T-helper 17 cell (primary cell): ENCODE data around the gene DUS3L. TPM values are rescaled to one million over a fixed set of nuclear protein-coding genes. Genes with fewer than 3 reads are reported as not detected.

Experiments used
- ATAC-seq: fragments of 150-1000 bp; cut with Tn5 transposase; 2 replicates; pipeline ENCODE4 v1.10.0; 2021; ENCODE audit warnings: mild to moderate bottlenecking, moderate library complexity
- DNase-seq, 3 donors: peaks; one replicate each; pipeline versions ENCODE4 v3.0.0 to v3.0.0-alpha.2; 2020 to 2021
- H3K9me3 ChIP-seq: one replicate; pipeline ENCODE4 v1.7.0; 2013; ENCODE audit warnings: low read length, mild to moderate bottlenecking; ENCODE audit not compliant: control insufficient read depth, poor library complexity, severe bottlenecking
- H3K27ac Mint-ChIP-seq: one replicate; pipeline ENCODE4 v1.8.0; 2022; ENCODE audit warnings: mild to moderate bottlenecking, moderate library complexity, mixed read lengths
- H3K27me3 Mint-ChIP-seq: one replicate; pipeline ENCODE4 v1.8.0; 2022; ENCODE audit warnings: mixed read lengths
- H3K36me3 Mint-ChIP-seq: one replicate; pipeline ENCODE4 v1.8.0; 2022; ENCODE audit warnings: low read depth, mixed read lengths
- H3K4me1 Mint-ChIP-seq: one replicate; pipeline ENCODE4 v1.8.0; 2022; ENCODE audit warnings: mild to moderate bottlenecking, mixed read lengths
- H3K4me3 Mint-ChIP-seq: one replicate; pipeline ENCODE4 v1.8.0; 2022; ENCODE audit warnings: mild to moderate bottlenecking, moderate library complexity, mixed read lengths
- total RNA-seq, 4 donors: library from RNA in 2 of 4; stranded (reverse) in 2 of 4; gene quantifications; one replicate each; pipeline ENCODE4 v1.2.3 and lab custom pipeline; 2022 to 2026

The DUS3L gene
- total RNA-seq, 2 donors from 2014 or later, result 128 to 131 TPM

DNA sequence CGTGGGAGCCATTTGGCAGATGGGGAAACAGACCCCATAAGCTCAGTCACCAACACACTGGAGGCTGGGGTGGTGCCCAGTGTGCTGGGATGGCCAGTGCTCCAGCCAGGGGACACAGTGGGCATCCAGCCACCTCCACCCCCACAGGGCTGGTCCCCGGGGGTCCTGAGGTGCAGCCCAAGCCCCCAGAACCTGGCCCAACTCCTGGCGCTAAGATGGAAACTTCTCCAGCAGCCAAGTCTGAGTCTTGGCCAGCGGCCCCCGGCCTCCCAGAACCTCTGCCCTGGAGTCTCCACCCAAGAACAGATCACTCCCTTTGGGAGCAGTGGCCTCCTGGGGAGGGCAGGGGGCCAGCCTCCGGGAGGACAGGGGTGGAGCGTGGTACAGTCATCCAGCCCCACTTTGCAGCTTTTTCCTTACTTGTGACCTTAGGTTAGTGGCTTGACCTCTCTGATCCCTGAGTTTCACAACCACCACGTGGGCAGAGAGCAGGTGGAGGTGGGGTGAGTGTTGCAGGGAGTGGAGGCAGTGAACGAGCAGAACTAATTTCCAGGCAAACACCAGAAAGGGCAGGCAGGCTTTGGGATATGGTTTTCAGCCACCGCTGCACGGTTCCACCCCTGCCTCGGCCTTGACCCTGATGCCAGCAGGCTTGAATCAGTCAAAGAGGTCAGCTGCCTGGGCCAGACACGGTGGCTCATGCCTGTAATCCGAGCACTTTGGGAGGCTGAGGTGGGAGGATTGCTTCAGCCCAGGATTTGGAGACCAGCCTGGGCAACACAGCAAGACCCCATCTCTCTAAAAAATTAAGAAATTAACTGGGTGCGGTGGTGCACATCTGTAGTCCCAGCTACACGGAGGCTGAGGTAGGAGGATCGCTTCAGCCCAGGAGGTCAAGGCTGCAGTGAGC is 9.7 kb upstream of the DUS3L start:
- ATAC-seq (no peak), DNase-seq (no peak)
- no peaks in the 10 kb centered on the region for H3K9me3 ChIP-seq
- Mint-ChIP-seq H3K27me3 (peaks cover 17% of the 10 kb centered on the region), H3K36me3 (peaks cover 2% of the 10 kb centered on the region), H3K4me1 (peaks cover 12% of the 10 kb centered on the region), H3K27ac (no peak overlapping the region), H3K4me3 (no peak overlapping the region)

DNA sequence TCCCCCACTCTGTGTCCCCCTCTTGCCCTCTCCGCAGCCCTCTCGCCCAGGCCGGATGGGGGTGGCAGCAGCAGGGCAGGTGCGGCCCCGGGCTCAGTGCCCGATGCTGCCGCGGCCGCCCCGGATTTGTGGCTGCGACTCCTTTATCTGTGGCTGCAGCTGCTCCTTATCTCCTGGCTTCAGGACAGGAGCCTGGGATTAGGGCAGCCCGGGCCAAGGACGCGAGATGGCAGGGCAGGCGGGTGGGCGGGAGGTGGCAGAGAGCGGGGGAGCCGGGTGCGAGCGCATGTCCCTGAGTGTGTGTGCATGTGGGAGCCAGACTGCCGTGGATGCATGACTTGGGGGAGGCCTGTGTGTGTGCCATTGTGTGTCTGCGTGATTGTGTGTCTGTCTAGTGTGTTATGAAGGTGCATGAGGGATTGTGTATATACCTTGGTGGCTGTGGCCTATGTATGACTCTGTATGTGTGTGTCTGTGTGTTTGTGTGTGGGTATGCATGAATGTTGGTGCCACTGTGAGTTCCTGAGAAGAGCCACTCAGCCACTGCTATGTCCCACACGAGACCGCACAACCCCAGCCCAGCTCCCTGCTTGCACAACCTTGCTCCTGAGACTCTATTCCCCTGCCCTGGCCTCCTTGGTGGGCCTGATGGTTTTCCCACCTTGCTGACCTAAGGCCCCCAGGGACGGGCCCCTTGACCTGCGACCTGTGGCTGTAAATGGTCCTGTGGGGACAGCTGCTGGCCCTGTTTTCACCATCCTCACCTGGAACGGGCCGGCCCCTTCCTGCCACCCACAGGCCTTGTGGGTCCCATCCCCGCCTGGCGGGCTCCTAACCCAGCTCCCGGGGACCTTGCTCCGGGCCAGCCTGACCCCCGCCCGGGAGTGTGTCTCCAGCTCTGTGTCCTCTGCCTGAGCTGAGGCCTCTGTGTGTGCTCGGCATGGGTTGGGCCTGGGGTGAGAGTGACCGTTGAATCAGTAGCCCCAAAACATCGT is 8.6 kb upstream of the DUS3L start:
- H3K36me3 Mint-ChIP-seq, result peaks cover 2% of the 10 kb centered on the region
- no peak overlapping the region for H3K27ac Mint-ChIP-seq
- ATAC-seq (no peak), DNase-seq (no peak)
- peaks cover 17% of the 10 kb centered on the region for H3K27me3 Mint-ChIP-seq
- H3K4me3 Mint-ChIP-seq, result no peak overlapping the region
- no peaks in the 10 kb centered on the region for H3K9me3 ChIP-seq
- peaks cover 12% of the 10 kb centered on the region for H3K4me1 Mint-ChIP-seq

DNA sequence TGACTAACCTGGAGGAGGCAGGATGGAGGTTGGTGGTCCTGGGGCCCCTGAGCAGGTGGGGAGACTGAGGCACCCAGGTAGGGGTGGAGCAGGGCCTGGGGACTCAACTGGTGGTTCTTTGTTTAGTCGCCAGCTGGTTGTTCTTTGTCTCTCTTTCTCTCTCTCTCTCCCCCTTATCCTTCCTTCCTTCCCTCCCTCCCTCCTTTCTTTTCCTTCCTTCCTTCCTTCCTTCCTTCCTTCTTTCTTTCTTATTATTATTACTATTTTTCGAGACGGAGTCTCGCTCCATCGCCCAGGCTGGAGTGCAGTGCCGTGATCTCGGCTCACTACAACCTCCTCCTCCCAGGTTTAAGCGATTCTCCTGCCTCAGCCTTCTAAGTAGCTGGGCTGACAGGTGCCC is 7.3 kb upstream of the DUS3L start:
- H3K36me3 Mint-ChIP-seq, result peaks cover 2% of the 10 kb centered on the region
- H3K9me3 ChIP-seq, result no peaks in the 10 kb centered on the region
- H3K27ac Mint-ChIP-seq, result no peak overlapping the region
- DNase-seq (no peak), ATAC-seq (no peak)
- peaks cover 17% of the 10 kb centered on the region for H3K27me3 Mint-ChIP-seq
- peaks cover 7% of the 10 kb centered on the region for H3K4me1 Mint-ChIP-seq
- H3K4me3 Mint-ChIP-seq, result no peak overlapping the region

DNA sequence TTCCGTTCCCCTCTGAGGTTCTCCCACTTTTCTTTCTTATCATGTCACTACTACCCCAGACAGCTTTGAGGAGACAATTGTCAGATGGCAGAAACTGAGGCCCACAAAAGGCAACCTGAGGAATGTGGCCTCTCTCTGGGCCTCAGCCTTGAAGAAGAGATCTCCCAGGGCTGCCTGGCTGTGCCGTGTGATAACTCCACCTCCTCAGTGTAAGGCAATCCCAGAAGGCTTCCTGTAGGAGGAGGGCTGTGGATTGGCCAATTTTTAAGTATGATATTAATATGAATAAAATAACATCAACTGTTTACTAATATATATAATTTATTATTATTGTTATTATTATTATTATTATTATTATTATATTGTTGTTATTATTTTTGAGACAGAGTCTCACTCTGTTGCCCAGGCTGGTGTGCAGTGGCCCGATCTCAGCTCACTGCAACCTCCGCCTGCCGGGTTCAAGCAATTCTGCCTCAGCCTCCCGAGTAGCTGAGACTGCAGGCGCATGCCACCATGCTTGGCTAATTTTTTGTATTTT is 4.5 kb upstream of the DUS3L start:
- no peak for ATAC-seq
- no peaks in the 10 kb centered on the region for H3K9me3 ChIP-seq
- peaks cover 5% of the 10 kb centered on the region for H3K27me3 Mint-ChIP-seq
- no peak for DNase-seq
- no peak overlapping the region for H3K27ac Mint-ChIP-seq
- H3K36me3 Mint-ChIP-seq, result peaks cover 2% of the 10 kb centered on the region
- H3K4me1 Mint-ChIP-seq, result peaks cover 3% of the 10 kb centered on the region
- H3K4me3 Mint-ChIP-seq, result no peak overlapping the region

DNA sequence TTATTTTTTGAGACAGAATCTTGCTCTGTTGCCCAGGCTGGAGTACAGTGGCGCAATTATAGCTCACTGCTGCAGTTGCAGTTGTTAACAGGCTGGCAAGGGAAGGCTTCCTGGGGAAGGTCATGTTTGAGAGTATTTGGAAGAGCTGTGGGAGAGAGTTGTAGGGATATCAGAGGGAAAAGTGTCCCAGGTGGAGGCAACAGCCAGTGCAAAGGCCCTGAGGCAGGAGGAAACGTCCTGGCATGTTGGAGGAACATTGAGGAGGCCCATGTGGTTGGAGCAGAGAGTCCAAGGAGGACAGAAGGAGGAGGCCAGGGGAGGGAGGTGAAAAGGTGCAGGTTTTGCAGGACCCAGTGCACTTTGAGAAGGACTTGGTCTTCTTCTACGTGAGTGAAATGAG is 2.2 kb upstream of the DUS3L start:
- Mint-ChIP-seq H3K36me3 (peaks cover 7% of the 10 kb centered on the region), H3K27ac (no peak overlapping the region), H3K4me1 (peaks cover 10% of the 10 kb centered on the region), H3K27me3 (no peaks in the 10 kb centered on the region), H3K4me3 (no peak overlapping the region)
- no peak for DNase-seq
- H3K9me3 ChIP-seq, result no peaks in the 10 kb centered on the region
- no peak for ATAC-seq

DNA sequence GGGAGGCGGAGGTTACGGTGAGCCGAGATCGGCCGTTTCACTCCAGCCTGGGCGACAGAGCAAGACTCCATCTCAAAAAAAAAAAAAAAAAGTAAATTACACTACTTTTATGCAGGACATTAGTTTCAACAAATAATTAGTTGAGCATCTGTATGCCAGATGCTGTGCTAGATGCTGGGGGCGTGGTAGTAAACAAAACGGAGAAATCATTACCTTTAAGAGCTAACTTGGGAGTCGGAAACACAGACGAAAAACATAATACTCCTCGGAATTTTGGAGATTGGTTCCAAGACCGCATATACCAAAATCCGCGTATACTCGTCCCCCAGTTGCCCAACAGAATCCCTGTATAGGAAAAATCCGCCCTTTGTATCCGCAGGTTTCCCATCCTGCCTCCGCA is 1.3 kb upstream of the DUS3L start:
- Mint-ChIP-seq H3K27me3 (no peaks in the 10 kb centered on the region), H3K27ac (no peak overlapping the region), H3K4me1 (peaks cover 10% of the 10 kb centered on the region), H3K4me3 (no peak overlapping the region), H3K36me3 (peaks cover 7% of the 10 kb centered on the region)
- no peaks in the 10 kb centered on the region for H3K9me3 ChIP-seq
- DNase-seq (no peak), ATAC-seq (no peak)

DNA sequence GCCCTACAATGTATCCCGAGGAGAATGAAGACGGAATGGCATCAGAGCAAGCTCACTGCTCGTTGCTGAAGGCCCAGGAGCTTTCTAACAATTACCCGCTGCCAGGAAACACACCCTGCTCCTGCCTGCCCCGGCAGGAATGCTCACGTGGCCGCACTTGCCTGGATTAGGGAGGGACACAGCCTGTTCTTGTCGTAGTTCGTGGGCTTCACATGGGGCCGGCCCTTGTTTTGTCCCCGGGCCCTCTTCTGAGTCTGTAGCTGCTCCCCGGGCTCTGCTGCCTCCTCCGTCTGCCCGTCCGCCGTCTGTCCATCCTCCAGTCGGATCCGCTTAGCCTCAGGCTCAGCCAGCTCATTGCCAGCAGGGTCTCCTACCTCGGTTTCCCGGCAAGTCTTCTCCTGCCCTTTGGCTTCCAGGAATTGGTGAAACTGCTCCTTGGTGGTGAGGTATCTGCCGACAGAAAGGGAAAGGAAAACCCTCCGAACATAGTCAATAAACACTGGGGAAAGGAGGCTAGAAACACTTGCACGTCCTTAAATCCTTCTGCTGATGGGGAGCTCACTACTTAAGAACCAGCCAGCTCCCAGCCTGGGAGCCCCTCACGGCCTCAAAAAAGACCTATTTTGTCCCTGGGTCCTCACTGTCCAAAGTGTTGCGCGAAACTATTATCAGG is 941 bp downstream of the DUS3L start:
- Mint-ChIP-seq H3K27me3 (no peaks in the 10 kb centered on the region), H3K27ac (peak overlapping the region; percentile 95), H3K4me1 (peaks cover 10% of the 10 kb centered on the region), H3K36me3 (peaks cover 11% of the 10 kb centered on the region), H3K4me3 (peak overlapping the region; percentile 93)
- DNase-seq (no peak), ATAC-seq (no peak)
- H3K9me3 ChIP-seq, result no peaks in the 10 kb centered on the region

DNA sequence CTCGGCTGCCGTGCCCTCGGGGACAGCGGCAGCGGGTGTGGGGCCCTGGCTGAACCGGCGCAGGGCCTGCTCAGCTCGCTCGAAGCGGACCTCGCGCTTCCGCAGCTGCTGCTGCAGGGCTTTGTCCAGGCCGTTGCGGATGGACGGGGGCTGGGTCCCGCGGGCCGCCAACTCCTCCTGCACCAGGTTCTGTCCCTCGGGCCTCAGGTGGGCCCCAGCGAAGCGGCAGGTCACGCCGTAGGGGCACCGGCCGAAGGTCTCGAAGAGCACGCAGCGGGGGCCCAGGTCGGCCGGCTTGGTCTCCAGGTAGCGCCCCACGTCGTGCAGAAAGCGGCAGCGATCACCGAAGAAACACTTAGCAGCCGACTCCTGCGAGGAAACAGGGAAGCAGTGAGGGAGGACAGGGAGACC is 1.6 kb downstream of the DUS3L start:
- Mint-ChIP-seq H3K27me3 (no peaks in the 10 kb centered on the region), H3K36me3 (peaks cover 11% of the 10 kb centered on the region), H3K27ac (peak overlapping the region; percentile 95), H3K4me1 (peaks cover 10% of the 10 kb centered on the region), H3K4me3 (no peak overlapping the region)
- DNase-seq (no peak), ATAC-seq (no peak)
- H3K9me3 ChIP-seq, result no peaks in the 10 kb centered on the region

DNA sequence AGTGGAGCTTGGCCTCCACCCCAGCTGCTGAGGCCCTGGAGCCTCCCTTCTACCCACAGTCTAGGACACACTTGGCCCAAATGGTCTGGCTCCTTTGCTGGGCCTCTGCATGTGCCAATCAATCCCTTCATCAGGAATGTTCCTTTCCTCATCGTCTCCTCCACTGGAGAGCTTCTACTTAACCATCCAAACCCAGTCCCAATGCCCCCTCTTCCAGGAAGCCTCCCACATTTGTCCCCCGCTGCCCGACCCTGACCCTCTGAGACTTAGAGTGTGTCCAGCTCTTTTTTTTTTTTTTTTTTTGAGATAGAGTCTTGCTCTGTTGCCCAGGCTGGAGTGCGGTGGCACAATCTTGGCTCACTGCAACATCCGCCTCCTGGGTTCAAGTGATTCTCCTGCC is 2.5 kb downstream of the DUS3L start:
- H3K9me3 ChIP-seq, result no peaks in the 10 kb centered on the region
- no peaks in the 10 kb centered on the region for H3K27me3 Mint-ChIP-seq
- H3K27ac Mint-ChIP-seq, result no peak overlapping the region
- DNase-seq (no peak), ATAC-seq (no peak)
- H3K4me1 Mint-ChIP-seq, result peaks cover 10% of the 10 kb centered on the region
- peaks cover 11% of the 10 kb centered on the region for H3K36me3 Mint-ChIP-seq
- H3K4me3 Mint-ChIP-seq, result peak overlapping the region; percentile 39

DNA sequence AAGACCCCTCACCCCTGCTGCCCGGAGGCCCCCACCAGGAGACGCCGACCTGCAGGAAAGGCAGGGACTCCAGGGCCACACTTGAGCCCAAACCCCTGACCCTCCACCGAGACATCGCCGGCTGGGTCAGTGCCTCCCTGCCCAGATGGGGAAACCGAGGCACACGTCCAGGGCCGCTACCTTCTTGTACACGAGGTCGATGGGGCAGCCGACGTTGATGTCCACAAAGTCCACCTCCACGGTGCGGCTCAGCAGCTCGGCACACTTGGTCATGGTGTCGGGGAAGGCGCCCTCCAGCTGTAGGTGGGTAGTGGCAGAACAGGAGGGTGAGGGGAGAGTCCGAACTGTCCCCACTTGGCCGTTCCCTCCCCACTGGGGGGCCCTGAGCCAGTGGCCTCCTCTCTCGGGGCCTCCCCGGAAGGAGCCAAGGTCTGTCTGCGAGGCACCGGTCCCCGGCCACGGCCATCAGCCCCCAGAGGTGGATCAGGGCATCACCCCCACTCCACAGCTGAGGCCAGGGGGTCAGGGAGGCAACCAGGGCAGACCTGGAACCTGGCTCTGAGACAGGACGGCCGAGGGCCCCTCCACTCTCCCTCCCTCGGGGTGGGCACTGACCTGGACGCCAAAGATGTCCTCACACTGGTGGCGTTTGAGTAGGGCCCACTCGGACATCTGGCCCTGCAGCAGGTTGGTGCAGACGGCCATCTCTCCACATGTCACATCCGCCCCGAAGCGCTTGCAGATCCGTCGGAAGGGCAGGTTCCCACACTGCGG is 3.4 kb downstream of the DUS3L start:
- DNase-seq, result no peak
- no peaks in the 10 kb centered on the region for H3K9me3 ChIP-seq
- Mint-ChIP-seq H3K36me3 (peaks cover 11% of the 10 kb centered on the region), H3K27ac (no peak overlapping the region), H3K27me3 (no peaks in the 10 kb centered on the region), H3K4me1 (peaks cover 10% of the 10 kb centered on the region), H3K4me3 (peak overlapping the region; percentile 39)
- no peak for ATAC-seq

DNA sequence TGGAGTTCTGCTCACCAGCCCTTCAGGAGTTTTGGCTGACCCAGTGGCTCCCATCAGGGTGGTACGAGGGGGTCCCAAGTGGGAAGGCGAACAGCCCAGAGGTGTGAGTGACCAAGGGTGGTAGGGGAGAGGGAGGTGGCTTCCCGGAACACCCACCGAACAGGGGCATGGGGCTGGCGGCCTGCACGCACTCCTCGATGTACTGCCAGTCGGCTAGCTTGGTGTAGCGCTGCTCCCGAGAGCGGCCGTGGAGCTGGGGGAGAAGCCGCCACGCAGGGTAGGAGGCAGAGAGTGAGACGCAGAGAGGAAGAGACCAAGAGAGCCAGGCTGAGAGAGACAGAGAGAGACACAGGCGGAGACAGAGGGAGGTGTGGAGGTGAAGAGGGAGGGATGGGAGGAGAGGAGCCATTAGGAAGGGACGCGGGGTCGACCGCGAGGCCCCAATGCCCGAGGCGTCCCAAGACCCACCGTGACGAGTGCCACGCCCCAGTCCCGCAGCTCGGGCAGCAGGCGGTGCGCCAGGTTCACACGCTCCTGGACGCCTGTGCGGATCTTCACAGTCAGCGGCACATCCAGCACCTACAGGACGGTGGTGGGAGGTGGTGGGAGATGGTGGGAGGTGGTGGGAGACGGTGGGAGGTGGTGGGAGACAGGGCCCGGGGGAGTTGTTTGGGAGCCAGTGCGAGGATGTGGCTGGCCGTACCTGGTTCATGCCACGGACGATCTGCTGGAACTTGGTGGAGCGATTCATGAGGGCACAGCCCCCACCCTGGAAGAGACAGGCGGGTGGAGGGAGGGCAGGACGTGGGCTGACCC is 4.2 kb downstream of the DUS3L start:
- Mint-ChIP-seq H3K27me3 (no peaks in the 10 kb centered on the region), H3K4me3 (no peak overlapping the region), H3K27ac (peak overlapping the region; percentile 73), H3K36me3 (peaks cover 11% of the 10 kb centered on the region), H3K4me1 (peaks cover 10% of the 10 kb centered on the region)
- ATAC-seq (no peak), DNase-seq (no peak)
- H3K9me3 ChIP-seq, result no peaks in the 10 kb centered on the region
